ENCODE data around the gene HOXD9. TPM values are rescaled to one million over a fixed set of nuclear protein-coding genes. Genes with fewer than 3 reads are reported as not detected.
A peak's percentile ranks its signal among the peaks of the same experiment; 100 is the strongest.

Gene HOXD9
- total RNA-seq, 2 donors from 2014 or later, result 1.4 to 5.8 TPM

- intact Hi-C loops (cut with DNase I, micrococcal nuclease), result no loop called here
- ATAC-seq (no peak), DNase-seq (no peak)
Observed at GRCh38 chr2:176156301-176156806, 33.8 kb downstream of the HOXD9 start.

- intact Hi-C loops (cut with DNase I, micrococcal nuclease), result no loop called here
- ATAC-seq, result peak; percentile 9
Observed at GRCh38 chr2:176156807-176157498, 34.4 kb downstream of the HOXD9 start, which contains the start of gene HOXD3. Gene HOXD3 (plus strand): TSS chr2:176157307. CDS start chr2:176169115, 11,808 bp downstream.

GRCh38 chr2:176157499-176158185 lies 35.1 kb downstream of the HOXD9 start:
- intact Hi-C loops (cut with DNase I, micrococcal nuclease), result no loop called here
- ATAC-seq (peak; percentile 79), DNase-seq (peak; percentile 64 to 71)

More at GRCh38 chr2:176156807-176157498, 34.4 kb downstream of the HOXD9 start, which contains the start of gene HOXD3:
- DNase-seq, result no peak

GRCh38 chr2:176158186-176158591 lies 35.7 kb downstream of the HOXD9 start:
- ATAC-seq (peak; percentile 3), DNase-seq (no peak)
- intact Hi-C loops (cut with DNase I, micrococcal nuclease), result no loop called here

- intact Hi-C loops (cut with DNase I, micrococcal nuclease), result no loop called here
- peak; percentile 62 for ATAC-seq
- no peak for DNase-seq
Observed at GRCh38 chr2:176158855-176159662, 36.5 kb downstream of the HOXD9 start.

- ATAC-seq, result no peak
- intact Hi-C loops (cut with DNase I, micrococcal nuclease), result no loop called here
- no peak for DNase-seq
Observed at GRCh38 chr2:176159663-176160250, 37.2 kb downstream of the HOXD9 start.

GRCh38 chr2:176160251-176160985 lies 37.9 kb downstream of the HOXD9 start:
- DNase-seq (no peak), ATAC-seq (no peak)
- intact Hi-C loops (cut with DNase I, micrococcal nuclease), result no loop called here

GRCh38 chr2:176160986-176161824 lies 38.7 kb downstream of the HOXD9 start:
- DNase-seq (no peak), ATAC-seq (no peak)
- intact Hi-C loops (cut with DNase I, micrococcal nuclease), result no loop called here

- DNase-seq (no peak), ATAC-seq (no peak)
- intact Hi-C loops (cut with DNase I, micrococcal nuclease), result no loop called here
Observed at GRCh38 chr2:176161825-176162626, 39.5 kb downstream of the HOXD9 start.

- ATAC-seq, result peak; percentile 60
- no peak for DNase-seq
- intact Hi-C loops (cut with DNase I, micrococcal nuclease), result no loop called here
Observed at GRCh38 chr2:176162911-176163671, 40.6 kb downstream of the HOXD9 start.

GRCh38 chr2:176163672-176164056 lies 41.1 kb downstream of the HOXD9 start:
- DNase-seq, result no peak
- no peak for ATAC-seq
- intact Hi-C loops (cut with DNase I, micrococcal nuclease), result no loop called here

GRCh38 chr2:176164201-176164600 lies 41.7 kb downstream of the HOXD9 start:
- intact Hi-C loops (cut with DNase I, micrococcal nuclease), result no loop called here
- no peak for DNase-seq
- no peak for ATAC-seq

GRCh38 chr2:176164611-176165369 lies 42.3 kb downstream of the HOXD9 start:
- no peak for ATAC-seq
- DNase-seq, result no peak
- intact Hi-C loops (cut with DNase I, micrococcal nuclease), result no loop called here

- intact Hi-C loops (cut with DNase I, micrococcal nuclease), result no loop called here
- DNase-seq, result no peak
- no peak for ATAC-seq
Observed at GRCh38 chr2:176165370-176166050, 43.0 kb downstream of the HOXD9 start.

- no peak for ATAC-seq
- intact Hi-C loops (cut with DNase I, micrococcal nuclease), result no loop called here
- no peak for DNase-seq
Observed at GRCh38 chr2:176166272-176166671, 43.8 kb downstream of the HOXD9 start.

Data from left colon (tissue), 2 donors.